ENCODE data around the gene HES3.

Gene HES3, protein sequence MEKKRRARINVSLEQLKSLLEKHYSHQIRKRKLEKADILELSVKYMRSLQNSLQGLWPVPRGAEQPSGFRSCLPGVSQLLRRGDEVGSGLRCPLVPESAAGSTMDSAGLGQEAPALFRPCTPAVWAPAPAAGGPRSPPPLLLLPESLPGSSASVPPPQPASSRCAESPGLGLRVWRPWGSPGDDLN

DNA sequence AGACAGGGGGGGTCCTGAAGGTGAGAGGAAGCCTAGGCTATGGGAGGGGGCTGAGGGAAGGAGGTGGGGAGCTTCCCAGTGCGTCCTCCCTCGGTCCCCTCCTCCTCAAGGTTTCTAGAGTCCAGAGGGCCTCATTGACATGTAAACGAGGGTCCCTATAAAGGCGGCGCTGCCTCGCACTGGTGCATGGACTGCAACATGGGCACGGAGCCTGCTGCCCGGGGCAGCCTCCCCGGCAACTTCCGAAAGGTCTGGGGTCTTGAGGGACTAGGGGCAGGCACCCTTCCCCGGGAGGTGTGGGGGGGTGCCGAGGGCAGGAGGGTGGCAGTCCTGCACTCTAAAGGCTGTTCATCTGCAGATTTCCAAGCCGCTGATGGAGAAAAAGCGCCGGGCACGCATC lies at the start of gene HES3:
Gene HES3 (plus strand): TSS at position 187 of the 400 bp plus-strand sequence. CDS start 187 bp downstream, at position 374.
- no peak for DNase-seq

DNA sequence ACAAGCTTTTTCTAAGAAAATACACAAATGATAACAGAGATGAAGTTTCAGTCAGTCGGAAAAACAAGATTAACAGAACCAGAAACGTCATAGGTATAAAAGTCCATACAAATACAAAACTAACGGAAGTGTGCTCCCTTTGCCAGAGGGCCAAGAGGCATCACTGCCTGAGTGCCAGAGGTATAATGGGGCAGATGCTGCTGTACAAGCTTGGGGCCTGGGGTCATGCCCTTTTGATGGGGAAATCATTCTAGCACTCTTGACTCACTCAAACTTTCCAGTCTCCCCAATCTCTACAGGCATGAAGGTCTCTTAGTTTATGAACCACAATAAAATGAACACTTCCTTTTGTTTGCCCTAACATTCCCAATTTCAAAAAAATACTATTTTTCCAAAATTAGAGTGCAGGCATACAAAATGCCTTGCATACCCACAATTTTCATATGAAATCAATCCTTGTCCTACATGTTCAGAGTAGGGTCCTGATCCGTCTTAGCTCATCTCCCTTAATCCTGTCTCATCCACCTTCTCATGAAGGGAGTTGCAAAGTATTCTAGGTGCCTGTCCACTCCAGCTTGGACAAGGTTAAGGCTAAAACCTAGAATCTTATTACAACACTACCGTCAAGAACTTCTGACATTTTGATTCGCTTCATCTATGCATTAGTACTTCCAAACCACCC lies 46.1 kb upstream of the HES3 start:
- DNase-seq: no peak

DNA sequence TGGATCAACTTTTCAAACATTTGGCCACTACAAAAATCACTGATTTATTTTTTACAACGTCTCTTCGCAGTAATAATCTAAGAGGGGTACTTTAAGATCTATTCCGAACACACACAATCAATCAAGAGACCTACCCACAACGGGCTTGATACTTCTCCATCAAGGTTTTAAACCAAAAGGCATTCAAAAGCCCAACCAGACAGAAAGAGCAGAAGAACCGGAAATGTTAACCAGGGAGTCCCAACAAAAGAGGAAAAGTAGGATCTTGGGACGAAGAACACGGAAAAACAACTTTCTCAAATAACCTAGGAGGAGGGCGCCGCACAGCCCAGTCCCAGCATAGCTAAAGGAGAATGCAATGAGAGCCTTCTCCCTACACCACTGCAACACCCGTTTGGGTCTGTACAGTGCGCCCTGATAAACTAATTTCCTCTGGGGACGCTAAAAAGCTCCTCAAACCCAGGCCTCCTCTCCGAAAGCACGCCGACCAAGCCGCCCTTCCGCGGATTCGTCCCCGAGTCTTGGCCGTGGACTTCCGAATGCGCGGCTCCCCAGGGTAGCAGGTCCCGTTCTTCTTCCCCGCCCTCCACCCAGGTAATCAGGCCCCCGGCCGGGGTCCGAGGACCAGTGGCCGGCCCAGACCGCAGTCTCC lies 45.2 kb upstream of the HES3 start:
- DNase-seq: no peak

DNA sequence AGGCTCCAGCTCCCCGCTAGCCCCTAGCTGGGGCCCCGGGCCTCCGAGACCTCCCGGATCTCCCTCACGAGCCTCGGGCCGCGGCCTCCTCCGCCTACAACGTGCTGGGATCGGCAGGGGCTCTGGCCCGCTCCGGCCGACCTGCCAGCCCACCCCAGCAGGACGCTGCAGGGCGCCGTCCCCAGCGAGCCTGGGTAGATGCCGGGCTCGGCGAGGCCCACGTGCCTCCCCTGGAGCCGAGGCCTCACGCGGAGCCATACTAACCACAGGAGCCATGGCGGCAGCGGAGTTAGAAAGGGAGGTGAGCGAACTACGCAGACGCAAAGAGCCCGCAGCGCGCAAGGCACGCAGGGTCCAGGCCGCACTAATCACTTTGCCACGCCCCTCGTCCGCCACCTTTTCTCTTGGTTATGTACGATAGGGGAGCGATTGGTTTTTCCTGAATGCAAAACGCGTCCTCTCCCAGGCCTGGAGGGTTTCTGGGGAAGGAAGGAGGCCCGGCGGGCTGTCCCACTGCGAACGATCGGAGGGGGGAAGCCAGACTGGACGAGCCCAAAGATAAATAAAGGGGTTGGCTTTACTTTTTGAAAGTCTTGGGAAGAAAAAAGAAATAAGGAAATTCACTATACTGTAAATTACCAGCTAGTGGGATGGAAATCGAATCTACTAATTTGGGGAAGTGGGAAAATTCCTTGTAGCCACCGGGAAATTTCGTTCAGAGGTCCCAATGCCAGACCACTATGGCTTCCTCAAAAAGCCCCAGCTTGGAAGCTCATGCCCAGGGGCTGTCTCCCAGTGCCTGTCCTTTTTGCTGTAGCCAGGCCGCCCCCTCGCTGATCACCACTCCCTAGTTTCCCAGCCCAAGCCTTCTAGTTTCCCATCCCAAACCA lies 44.4 kb upstream of the HES3 start, which contains the start of gene RPL22:
Gene RPL22 (minus strand): TSS at position 298 of the 890 bp plus-strand sequence. CDS start 22 bp downstream, at position 276.
- peak; percentile 92 for DNase-seq

DNA sequence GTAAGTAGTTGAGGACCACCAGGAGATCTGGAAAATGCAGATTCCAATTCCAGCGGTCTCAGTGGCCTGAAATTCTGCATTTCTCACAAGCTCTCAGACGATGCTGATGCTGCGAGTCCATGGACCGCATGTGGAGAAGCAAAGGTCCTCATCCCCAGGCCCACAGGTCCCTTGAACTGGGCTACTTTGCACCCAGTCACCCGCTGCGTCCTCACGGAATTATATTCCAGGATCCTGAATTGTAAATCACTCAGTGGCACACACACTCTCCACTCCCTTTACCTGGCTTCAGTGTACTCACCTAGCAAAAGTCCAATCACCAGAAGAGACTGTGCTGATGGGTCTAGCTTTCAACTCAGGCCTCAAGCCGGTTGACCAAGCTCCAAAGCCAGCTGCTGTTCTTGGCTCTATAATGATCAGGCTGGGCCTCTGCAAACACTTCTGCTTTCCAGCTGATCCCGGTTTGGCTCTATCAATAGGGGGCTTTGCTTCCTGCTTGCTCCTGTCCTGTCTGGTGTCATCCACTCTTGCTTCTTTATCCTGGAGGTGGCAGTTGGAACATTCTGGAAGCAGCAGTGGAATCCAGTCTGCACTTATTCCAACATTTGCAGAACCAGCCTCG lies 43.7 kb upstream of the HES3 start:
- DNase-seq: no peak

DNA sequence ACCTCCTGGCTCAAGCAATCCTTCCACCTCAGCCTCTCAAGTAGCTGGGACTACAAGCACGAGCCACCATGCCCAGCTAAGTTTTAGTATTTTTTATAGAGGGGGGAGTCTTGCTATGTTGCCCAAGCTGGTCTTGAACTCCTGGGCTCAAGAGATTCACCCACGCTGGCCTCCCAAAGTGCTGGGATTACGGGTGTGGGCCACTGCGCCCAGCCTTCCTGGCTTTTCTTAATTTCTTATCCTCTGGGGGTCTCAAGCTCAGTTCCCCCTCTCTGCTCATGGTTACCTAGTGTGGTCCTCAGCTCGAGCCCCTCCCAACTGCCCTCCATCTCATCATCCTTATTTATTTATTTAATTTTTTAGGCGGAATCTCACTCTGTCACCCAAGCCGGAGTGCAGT lies 41.7 kb upstream of the HES3 start:
- no peak for DNase-seq

DNA sequence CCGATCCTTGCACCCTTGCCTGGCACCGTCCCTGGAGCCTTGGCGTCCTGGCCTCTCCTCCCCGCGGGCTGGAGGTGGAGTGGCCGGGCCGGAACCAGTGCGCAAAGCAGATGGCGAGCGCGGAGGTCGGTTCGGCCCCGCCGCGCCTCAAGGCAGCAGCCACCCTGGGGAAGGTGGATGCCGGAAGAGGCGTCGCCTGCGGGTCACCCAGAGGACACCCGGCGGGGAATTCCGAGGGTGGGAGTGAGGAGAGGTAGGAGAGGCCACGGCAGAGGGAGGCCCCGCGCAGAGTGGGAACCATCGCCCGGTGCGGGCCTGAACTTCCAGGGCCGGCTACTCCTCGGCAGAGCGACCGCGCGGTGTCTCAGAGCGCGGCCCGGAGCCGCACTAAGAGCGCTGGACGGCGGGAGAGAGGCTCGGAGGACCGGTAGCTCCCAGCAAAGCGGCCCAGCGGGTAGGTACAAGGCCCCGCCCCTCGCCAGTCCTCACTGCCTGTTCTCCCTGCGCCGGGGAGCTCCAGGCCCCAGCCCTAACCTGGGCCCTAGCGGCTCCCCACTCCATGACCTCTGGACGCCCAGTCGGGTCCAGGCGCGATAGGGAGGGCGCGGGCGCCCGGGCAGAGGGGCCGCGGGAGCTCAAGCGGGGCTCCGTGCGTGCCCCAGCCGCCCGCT lies 38.0 kb upstream of the HES3 start, which contains the start of gene RNF207:
Gene RNF207 (plus strand): TSS at position 271 of the 671 bp plus-strand sequence. CDS start 417 bp downstream, outside the sequence.
- DNase-seq: peak; percentile 62

DNA sequence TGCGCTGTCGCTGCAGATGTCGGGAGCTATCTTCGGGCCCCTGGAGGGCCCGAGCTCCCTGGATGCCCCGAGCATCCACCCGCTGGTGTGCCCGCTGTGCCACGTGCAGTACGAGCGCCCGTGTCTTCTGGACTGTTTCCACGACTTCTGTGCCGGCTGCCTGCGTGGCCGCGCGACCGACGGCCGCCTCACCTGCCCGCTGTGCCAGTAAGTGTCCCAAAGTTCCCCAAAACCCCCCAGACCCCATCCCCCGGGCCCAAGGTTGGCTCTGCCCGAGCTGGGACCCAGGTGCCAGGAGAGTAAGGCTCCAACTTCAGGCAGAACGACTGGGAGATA lies 37.5 kb upstream of the HES3 start:
- no peak for DNase-seq

DNA sequence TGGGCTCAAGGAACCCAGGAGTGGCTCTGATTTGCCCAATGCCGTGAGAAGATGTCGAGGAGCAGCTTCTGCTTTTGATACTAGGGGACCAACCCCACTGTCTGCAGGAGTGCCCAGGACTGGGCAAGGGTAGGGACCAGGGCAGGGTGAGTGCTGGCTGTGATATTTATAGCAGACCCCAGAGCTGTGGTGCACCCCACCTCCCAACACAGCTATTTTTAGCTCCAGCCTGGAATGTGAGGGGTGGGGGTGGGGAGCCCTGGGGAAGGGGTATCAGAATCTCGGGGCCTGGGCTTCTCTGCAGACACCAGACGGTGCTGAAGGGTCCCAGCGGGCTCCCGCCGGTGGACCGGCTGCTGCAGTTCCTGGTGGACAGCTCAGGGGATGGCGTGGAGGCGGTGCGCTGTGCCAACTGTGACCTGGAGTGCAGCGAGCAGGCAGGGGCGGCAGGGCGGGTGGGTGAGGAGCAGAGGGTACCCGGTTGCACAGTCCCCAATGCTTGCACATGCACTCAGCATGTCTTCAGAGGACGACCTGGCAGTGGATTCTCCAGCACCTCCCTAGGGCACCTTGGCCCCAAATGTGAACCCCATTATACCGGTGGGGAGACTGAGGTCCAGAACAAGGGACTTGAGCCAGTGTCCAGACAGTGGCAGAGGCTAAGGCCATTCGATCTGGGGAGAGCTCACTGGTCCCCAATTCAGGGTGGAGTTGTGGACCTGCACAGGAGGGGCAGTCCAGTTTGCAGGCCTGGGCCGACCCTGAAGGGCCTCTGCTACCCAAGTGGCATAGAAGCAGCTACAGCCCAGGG lies 36.7 kb upstream of the HES3 start:
- DNase-seq: no peak

DNA sequence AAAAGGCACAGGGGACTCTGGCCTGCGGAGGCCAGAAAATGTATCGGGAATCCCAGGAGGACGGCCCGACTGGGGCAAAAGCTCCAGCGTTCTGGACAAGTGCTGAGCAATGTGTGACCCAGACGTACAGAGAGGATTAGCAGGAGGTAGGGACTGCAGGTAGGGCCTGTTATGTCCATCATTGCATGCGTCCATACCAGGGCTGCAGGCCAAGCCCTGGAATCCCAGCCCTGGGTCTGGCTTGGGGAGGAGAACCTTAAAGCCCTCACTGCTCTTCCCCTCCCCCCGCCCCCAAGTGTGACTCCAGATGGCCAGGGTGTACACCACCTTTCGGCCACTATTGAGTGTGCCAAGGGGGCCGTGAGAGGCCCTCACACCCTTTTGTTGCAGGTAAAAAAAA lies 36.1 kb upstream of the HES3 start:
- DNase-seq: no peak

DNA sequence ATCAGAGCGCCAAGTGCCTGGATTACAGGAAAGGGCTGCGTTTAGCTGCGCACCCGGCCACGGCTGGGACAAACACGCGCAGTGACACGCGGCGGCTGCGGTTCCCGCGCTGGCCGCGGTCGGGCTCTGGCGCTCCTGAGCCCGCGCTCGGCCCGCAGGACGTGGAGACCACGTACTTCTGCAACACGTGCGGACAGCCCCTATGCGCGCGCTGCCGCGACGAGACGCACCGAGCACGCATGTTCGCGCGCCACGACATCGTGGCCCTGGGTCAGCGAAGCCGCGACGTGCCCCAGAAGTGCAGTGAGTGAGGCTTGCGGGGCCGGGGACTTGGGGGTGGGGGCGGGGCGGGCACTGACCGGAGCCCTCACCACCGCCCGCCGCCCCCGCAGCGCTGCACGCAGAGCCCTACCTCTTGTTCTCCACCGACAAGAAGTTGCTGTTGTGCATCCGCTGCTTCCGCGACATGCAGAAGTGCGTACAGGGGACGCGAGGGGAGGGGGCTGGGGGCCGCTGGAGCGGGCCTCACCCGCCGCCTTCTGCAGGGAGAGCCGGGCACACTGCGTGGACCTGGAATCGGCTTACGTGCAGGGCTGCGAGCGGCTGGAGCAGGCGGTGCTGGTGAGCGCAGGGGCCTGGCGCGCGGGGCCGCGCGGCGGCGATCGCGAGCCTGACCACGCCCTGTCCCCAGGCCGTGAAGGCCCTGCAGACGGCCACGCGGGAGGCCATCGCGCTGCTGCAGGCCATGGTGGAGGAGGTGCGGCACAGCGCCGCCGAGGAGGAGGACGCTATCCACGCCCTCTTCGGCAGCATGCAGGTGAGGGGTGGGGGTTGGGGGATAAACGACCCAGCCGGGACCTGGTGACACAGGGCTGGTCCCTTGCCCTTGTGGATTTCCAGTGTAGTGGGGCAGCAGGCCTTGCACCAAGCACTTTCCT lies 35.0 kb upstream of the HES3 start:
- peak; percentile 48 for DNase-seq

DNA sequence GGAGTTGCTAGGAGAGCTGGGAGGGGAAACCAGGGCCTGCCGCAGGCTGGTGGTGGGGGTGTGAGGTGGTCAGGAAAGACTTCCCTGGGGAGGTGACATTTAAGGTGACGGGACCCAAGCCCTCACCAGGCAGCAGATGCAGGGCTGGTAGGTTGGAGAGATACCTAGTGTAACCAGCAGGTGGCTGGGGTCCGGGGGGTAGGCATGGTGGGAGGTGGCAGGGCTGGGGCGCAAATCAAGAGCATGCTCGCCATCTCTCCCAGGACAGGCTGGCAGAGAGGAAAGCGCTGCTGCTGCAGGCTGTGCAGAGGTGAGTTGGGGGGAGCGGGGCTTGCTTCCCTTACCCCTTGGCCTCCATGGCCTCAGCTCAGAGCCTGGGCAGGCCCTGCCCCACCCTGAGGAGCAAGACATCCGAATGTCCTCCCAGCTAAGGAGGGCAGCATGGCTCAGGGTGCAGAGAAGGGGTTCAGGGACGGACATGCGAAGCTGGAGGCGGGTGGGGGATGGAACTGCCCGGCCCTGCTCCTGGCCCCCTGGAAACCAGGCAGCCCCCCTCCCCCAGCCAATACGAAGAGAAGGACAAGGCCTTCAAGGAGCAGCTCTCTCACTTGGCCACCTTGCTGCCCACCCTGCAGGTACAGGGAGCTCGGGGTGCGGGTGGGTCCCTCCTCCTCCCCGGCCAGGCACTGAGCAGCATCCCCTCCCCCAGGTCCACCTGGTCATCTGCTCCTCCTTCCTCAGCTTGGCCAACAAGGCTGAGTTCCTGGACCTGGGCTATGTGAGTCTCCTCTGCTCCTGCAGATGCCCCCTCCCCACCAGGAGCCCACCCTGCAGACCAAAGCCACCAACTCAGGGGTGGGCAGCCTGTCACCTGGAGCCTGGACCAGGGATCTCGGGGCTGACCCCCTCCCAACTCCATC lies 34.1 kb upstream of the HES3 start:
- no peak for DNase-seq

DNA sequence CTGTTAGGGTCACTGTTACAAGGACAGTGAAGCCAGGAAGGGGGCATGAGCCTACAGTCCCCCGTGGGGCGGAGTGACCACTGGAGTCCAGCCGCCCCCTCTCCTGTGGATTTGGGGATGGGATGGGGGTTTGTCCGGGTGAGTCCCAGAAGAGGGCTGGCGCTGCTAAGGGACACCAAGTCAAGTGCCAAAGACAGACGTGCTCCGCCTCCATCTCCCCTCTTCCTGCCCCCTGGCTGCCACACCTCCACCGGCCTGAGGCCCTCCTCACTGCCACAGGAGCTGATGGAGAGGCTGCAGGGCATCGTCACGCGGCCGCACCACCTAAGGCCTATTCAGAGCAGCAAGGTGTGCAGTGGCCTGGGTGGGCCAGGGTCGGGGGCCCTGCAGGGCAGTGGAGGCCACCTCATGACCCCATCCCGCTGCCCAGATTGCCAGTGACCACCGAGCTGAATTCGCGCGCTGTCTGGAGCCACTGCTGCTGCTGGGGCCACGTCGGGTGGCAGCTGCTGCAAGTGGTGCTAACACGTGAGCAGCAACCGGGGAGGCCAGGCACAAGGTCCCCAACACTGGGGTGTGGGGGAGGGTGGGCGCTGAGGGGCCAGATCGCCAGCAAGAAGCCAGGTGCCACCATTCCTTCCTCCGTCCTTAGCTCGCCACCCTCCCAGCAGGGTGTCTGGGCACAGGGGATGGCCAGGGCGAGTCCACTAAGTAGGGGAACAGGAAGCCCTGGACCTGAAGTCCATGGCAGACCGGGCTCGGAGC lies 33.2 kb upstream of the HES3 start:
- DNase-seq: no peak

DNA sequence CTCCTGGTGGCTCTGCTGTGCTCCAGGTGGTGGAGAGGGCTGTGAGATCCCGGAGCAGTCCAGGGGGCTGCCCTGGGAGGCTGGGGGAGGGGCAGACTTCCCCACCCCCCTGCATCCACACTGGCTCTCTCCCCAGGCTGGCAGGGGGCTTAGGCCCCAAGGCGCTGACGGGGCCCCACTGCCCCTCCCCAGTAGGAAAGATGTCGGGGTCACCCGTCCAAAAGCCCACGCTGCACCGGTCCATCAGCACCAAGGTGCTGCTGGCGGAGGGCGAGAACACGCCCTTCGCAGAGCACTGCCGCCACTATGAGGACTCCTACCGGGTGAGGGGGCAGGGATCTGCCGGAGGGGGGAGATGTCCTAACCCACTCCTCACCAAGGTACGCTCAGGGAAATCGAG lies 32.2 kb upstream of the HES3 start:
- no peak for DNase-seq

DNA sequence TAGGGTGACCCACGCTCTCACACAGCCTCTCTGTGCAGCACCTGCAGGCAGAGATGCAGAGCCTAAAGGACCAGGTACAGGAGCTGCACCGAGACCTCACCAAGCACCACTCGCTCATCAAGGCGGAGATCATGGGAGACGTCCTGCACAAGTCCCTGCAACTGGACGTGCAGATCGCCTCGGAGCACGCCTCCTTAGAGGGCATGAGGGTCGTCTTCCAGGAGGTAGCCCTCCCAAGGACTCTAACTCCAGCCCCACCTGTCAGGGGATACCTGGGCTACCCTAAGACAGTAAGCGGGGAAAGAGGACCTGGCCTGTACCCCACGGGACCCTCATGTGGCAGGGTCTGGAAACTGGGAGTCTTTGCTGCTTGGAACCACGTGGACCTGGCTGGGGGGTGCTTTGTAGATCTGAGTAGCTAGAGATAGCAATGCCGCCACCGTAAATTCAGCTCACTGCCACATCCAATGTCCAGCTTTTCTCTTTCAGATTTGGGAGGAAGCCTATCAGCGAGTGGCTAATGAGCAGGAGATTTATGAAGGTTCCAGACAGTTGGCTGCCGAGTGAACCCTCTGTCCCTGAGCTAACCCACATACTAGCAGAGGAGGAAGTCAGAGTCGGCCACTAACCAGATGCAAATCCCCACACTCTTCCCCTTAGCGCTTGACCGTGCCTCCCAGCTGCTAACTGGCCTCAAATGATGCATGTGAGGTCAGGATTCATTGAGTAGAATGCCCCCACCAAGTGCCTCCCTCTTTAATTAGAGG lies 31.6 kb upstream of the HES3 start:
- DNase-seq: no peak

DNA sequence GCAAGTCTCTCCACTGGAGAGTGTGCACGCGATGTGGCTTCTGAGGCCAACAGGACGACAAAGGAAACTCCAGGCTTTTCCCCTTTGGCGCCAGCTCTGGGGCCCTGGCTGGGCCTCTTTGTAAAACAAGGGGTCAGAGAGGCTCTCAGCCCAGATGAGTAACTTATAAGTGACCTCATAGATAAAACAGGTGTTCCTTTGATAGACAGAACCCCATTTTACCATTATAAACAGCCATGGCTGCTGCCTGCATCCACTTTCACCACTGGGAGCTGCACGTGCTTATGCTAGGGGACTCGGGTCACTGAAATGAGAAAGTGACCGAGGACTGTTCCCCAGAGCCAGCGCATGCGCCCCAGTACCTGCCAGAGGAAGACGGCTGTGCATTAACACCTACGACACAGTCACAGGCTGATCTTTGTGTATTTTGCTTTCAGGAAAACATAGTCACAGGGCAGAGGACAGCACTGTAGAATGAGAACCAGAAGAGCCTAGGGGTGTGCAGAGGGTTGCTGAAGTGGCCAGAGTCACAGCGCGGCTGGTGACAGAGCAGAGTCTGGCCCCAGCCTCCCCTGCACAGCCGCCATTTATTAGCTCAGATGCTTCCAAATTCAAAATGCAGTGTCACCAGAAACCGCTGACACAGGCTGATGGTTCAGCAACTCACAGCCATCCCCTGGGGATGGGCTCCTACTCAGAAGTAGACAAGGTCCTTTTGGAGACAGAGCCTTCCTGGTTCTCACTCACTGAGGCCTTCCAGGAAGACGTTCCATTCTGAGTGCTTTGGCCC lies 25.4 kb upstream of the HES3 start:
- no peak for DNase-seq
